Stimulated activated CD4-positive, alpha-beta T cell treated with anti-CD3 and anti-CD28 coated beads, Interleukin-2, amount 100 ng/mL, for 4 hours (primary cell): ENCODE results near the gene S100A3.
"Not testable (repeated sequence)": the region's sequence is repeated elsewhere in the genome, so short reads cannot be mapped to it uniquely, and the experiment has no call there.

ENCODE experiments used
- DNase-seq: peaks from one replicate; pipeline ENCODE4 v3.0.0-alpha.2; 2020; ENCODE audit warnings: low read depth

The S100A3 gene

DNA sequence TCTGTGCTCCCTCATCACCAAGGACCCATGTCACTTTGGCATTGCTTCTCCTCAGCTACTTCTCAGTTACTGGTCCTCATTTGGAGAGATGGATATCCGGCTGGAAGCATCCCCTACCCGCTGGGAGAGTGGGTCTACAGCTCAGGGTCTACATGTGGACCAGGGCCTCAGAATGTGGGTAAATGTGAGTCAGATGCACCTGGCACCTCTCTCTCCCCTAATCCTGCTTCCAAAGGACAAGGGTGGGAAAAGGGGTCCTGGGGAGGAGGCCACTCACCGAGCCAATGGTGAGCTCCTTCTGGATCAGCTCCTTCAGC, 14.2 kb downstream of the S100A3 start:
- no peak for DNase-seq

DNA sequence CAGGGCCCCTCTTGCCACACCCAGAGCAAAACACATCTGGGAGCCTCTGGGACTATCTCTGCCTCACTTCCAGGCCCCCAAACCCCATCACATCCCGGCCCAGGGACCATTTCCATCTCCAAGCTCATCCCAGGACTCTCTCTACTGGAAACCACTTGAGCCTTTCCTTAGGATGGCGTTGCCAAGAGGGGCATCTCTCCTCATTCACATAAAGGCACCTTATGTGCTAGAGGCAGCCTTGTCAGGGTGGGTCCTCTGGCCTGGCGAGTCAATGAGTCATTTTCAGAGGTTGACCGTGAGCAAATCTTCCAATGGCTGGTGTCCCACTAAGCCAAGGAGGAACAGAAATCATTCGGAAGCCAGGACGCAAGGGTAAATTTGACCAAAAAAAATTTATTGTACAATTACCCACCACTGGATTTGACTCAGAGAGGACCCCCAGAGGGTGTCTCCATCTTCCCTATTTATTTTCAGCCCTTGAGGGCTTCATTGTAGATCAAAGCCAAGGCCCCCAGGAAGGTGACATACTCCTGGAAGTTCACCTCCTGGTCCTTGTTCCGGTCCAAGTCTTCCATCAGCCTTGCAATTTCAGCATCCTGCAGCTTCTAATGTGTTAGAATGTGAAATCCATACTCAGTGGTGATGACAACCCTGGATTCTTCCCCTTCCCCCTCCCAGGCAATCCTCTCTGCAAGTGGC, 14.7 kb downstream of the S100A3 start:
- no peak for DNase-seq

- DNase-seq = no peak
Measured at GRCh38 chr1:153533689-153534201, 15.3 kb downstream of the S100A3 start.

DNA sequence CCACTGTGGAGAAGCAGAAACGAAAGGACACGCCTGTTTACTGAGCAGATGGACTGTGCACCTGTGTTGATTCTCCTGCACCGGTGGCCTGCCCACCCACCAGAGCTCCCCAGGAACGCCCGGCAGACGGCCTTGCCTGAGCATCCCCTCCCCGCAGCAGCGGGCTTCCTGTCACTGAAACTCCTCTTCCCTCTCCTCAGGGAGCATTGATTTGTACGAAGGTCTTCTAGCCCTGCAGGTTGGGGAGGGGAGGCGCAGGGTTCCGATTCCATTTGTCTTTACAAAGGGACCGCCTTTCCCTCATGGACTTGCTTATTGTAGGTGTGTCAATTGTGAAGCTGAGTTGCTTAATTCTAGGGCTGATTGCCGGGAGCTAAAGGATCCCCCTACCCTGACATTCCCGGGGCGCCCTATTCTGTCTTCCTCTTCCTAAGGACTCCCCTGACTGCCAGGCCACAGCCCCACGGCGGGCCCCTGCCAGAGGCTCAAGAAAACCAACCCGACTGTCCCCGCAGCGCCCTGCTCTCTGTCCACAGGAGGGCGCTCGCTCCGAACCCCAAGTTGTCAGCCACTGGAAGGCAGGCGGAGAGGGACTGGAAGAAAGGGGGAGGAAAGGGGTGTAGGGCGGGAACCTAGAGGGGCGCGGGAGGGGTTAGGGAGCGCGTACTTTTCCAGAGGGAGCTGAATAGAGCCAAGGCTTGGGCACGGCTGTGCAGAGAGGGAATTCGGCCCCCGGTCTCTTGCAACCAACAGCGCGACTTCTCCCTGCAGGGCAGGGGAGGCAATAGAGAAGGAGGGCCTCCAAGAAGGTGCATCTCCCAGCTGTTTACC, 16.1 kb downstream of the S100A3 start:
- peak; percentile 60 for DNase-seq

DNA sequence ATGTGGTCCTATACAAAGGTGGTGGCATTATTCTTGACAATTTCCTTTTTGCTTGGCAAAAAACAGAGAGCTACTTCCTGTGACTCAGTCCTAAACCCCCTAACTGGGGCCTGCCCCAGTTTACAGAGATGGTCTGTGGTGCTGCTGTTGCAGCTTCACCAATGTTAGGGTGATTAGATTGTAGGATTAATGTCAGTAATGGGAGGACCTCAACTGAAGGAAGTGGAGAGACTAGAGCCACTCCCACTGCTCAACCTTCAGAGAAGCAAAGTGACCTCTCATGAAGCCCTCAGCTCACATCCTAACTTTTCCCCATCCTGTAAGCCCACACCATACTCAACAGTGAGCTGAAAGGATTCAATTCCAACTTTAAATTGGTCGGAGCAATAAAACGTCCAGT, 16.9 kb downstream of the S100A3 start:
- DNase-seq = peak; percentile 40

DNA sequence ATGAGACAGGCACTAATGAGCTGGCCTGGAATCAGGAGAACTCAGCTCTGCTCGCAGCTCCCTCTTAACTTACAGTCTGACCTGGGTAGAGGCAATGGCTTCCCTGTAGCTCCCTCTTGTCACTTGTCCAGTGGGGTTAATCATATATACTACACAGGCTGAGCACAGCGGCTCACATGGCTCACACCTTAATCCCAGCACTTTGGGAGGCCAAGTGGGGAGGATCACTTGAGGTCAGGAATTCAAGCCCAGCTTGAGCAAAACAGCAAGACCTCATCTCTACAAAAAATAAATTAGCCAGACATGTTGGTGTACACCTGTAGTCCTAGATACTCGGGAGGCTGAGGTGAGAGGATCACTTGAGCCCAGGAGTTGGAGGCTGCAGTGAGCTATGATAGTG, 17.4 kb downstream of the S100A3 start:
- no peak for DNase-seq

DNA sequence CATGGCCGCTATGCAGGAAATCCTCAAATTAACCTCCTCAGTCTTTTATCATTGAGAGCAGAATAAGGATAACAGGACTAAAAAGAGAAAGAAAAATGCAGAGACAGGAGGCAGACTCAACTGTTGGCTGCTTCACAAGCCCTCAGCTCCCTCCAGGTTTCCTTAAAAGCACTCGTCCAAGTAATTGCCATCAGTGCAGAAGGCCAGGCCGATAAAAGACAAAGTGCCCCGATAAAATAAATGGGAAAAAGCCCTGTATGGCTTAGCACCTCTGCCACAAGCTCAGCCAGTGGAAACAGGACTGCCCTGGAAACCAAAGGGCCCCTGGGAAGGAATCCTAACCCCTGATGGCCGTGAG, 21.4 kb downstream of the S100A3 start:
- no peak for DNase-seq

- no peak for DNase-seq
Measured at GRCh38 chr1:153527023-153527682, 21.9 kb downstream of the S100A3 start.

GRCh38 chr1:153526132-153526543, 22.9 kb downstream of the S100A3 start:
- DNase-seq = no peak

- DNase-seq = no peak
Measured at GRCh38 chr1:153525088-153525728, 23.9 kb downstream of the S100A3 start.

DNA sequence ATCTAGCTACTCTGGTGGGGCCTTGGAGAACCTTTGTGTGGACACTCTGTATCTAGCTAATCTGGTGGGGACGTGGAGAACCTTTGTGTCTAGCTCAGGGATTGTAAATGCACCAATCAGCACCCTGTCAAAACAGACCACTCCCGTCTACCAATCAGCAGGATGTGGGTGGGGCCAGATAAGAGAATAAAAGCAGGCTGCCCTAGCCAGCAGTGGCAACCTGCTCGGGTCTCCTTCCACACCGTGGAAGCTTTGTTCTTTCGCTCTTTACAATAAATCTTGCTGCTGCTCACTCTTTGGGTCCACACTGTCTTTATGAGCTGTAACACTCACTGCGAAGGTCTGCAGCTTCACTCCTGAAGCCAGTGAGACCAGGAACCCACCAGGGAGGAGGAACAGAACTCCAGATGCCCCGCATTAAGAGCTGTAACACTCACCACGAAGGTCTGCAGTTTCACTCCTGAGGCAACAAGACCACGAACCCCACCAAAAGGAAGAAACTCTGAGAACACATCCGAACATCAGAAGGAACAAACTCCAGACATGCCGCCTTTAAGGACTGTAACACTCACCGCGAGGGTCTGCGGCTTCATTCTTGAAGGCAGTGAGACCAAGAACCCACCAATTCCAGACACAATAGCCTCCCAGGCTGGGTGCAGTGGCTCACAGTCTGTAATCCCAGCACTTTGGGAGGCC, 26.6 kb downstream of the S100A3 start:
- not testable (repeated sequence) for DNase-seq

- not testable (repeated sequence) for DNase-seq
Measured at GRCh38 chr1:153521808-153522207, 27.2 kb downstream of the S100A3 start.

DNA sequence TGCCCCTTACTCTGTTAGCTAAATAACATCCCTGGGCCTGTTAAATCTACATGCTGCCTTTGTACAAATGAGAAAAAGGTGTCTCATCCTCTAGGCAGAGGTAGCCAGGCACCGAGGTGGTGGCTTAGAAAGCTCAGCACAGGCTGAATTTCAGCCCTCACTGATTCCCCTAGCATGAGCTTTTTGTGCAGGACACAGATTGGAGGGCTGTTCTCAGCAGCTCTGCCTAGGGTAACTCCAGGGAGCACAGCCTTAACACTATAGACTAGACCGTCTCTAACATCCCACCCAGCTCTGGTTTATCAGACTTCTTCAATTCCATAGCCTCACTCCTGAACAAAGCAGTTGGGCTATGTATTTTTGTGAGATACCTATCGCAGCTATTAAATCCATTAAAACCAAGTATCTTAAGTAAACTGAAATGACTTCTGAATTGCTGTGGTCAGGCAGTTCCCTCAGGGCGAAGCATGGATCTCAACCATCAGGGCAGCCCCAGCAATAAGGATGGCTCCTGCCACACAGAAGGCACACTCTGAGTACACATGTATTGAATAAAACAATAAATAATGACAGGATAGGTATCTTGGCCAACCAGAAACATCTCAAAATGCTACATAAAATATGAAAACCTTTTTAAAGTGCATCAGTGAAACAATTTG, 28.1 kb downstream of the S100A3 start:
- DNase-seq = no peak

DNA sequence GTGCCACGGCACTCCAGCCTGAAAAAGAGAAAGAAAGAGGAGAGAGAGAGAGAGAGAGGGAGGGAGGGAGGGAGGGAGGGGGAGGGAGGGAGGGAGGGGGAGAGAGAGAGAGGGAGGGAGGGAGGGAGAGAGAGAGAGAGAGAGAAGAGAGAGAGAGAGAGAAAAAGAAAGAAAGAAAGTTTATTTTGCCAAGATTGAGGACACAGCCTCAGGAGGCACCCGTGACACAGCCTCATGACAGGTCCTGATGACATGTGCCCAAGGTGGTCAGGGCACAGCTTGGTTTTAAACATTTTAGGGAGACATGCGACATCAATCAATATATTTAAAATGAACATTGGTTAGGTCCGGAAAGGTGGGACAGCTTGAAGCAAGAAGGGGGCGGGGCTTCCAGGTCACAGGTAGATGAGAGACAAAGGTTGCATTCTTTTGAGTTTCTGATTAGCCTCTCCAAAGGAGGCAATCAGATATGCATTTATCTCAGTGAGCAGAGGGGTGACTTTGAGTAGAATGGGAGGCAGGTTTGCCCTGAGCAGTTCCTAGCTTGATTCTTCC, 28.8 kb downstream of the S100A3 start:
- DNase-seq = not testable (repeated sequence)

DNA sequence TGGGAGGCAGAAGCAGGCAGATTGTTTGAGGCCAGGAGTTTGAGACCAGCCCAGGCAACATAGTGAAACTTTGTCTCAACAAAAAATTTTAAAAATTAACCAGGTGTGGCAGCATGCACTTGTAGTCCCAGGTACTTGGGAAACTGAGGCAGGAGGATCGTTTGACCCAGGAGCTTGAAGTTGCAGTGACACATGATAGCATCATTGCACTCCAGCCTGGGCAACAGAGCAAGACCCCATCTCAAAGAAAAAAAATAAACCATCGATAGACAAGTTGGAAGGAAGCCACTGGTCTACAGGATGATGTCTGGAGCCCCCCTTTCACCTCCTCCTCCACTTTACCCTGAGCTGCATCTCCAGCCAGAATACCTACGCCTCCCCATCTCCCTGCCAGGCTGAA, 29.8 kb downstream of the S100A3 start:
- DNase-seq = no peak

DNA sequence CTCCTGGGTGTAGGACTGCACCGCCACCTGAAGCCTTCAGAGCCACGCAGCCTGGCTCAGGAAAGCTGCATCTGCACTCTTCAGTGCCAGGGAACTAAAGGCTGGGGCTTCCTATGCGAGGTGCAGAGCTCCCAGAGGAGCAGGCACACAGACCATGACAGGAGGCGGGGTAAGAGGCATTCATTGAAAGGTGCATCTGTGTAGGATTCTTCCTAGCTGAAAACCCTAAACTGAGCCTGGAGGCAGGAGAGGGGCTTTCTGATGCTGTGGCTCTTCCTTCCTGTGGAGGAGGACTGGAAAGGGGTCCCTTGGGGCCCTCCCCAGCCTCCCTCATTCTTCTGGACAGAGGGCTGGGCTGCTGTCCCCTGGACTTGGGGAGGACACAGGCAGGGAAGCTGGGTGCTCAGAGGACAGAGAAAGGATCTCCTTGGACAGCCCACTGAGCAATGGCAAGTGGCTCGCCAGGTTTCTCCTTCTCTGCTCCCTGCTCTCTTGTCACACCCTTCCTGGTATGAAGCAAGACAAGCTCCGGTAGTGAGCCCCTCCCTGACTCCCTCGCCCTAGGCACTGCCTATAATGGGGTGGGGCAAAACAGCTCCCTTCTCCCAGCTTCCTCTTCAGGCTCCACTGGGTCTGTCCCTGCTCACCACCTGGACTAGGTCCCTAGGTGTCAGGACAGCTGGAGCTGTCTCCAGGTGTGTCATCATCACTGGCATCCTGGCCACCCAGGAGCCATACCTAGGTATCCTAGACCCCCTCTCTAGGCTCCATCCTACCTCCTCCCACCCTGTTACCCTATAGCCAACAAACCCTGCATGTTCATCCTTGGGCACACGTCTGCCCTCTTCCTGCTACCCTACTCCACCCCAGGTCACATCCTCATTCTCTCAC, 33.3 kb downstream of the S100A3 start:
- DNase-seq = no peak

- DNase-seq = no peak
Measured at GRCh38 chr1:153513666-153514065, 35.4 kb downstream of the S100A3 start.

- DNase-seq = no peak
Measured at GRCh38 chr1:153513023-153513422, 36.0 kb downstream of the S100A3 start.

GRCh38 chr1:153510984-153511410, 38.1 kb downstream of the S100A3 start:
- DNase-seq = peak; percentile 69
